GM10266 (cell line): ENCODE results near the gene KCNQ1.

Experiments used
- DNase-seq: peaks from one replicate; pipeline ENCODE4 v3.0.0; 2012; ENCODE audit errors: extremely low spot score
- TF ChIP-seq, protein P1 (sequence below): IDR thresholded peaks from 2 replicates; pipeline ENCODE4 v1.5.1; 2012; ENCODE audit warnings: mild to moderate bottlenecking, low read depth; ENCODE audit not compliant: control insufficient read depth, insufficient read depth; ENCODE audit errors: missing control alignments

The KCNQ1 gene

DNA sequence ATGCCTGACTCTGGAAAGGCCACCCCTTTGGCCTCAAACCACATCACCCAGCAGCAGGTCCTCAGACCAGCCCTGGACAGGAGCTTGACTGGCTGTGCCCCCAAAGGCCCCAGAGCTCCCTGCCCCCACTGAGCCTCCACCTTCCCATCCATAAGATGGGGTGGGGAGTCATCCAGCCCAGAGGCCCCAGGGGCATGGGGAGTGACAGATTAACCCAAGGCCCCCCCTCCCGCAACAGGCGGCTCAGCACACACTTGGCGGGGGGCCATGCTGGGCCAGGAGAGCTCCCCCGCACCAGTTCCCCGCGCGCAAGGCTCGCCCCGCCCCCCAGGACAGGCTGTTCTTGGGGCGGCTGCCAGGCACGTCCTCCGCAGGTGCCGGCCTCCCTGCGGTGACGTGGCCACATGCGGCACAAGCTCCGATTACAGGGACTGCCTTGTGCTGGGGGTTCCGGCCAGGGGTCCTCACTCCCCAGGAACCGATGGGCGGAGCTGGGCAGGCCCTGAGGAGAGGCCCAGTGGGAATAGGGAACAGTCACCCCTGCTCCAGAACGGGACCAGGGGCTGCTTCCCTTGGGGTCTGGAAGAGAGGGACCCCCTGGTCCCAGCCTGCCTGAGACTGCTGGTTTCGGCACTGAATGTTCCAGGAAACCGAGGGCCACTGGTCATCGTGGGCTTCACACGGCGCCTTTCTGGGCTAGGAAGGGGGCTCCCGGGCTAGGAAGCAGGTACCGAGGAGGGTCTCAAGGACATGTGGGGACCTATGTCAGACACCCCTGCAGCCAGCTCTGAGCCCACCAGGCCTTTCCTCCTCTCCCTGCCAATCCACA lies 445.9 kb downstream of the KCNQ1 start:
- TF ChIP-seq, protein P1, sequence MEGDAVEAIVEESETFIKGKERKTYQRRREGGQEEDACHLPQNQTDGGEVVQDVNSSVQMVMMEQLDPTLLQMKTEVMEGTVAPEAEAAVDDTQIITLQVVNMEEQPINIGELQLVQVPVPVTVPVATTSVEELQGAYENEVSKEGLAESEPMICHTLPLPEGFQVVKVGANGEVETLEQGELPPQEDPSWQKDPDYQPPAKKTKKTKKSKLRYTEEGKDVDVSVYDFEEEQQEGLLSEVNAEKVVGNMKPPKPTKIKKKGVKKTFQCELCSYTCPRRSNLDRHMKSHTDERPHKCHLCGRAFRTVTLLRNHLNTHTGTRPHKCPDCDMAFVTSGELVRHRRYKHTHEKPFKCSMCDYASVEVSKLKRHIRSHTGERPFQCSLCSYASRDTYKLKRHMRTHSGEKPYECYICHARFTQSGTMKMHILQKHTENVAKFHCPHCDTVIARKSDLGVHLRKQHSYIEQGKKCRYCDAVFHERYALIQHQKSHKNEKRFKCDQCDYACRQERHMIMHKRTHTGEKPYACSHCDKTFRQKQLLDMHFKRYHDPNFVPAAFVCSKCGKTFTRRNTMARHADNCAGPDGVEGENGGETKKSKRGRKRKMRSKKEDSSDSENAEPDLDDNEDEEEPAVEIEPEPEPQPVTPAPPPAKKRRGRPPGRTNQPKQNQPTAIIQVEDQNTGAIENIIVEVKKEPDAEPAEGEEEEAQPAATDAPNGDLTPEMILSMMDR: no peak
- no peak for DNase-seq

GRCh38 chr11:2891326-2892214 lies 446.8 kb downstream of the KCNQ1 start:
- TF ChIP-seq, protein P1: no peak
- no peak for DNase-seq

GRCh38 chr11:2892215-2892966 lies 447.6 kb downstream of the KCNQ1 start:
- TF ChIP-seq, protein P1: peak; percentile 86
- peak; percentile 84 for DNase-seq

- no peak for DNase-seq
- TF ChIP-seq, protein P1: peak; percentile 32
Observed at GRCh38 chr11:2892967-2893528, 448.2 kb downstream of the KCNQ1 start.

DNA sequence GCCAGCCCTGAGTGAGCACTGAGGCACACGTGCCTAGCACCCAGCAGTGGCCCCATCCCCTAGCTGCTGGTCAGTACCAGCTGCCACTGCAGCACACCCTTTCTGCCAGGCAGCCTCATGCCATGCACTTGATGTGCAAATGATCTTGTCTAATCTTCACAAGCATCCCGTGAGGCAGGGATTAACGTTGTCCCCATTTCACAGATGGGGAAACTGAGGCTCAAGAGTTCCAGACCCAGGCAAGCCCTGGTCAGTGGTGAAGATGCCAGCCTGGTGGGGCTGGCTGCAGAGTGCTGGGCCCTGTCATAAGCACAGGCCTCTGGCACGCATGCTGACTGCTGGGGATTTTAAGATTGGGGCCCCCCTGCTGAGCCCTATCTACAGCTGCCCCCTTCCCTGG lies 449.1 kb downstream of the KCNQ1 start:
- TF ChIP-seq, protein P1: no peak
- no peak for DNase-seq

- no peak for DNase-seq
Observed at GRCh38 chr11:2896047-2896446, 451.2 kb downstream of the KCNQ1 start.

More at GRCh38 chr11:2896047-2896446, 451.2 kb downstream of the KCNQ1 start:
- TF ChIP-seq, protein P1: no peak
